Measurements from ENCODE around the gene MAN1B1. TPM values are rescaled to one million over a fixed set of nuclear protein-coding genes. Genes with fewer than 3 reads are reported as not detected.

Gene MAN1B1
- total and polyA plus RNA-seq, 2 of the 8 experiments (the other 6 are each of a cell fraction or from before 2014, with no cell fraction given): 33.7 to 36.3 TPM

- H3K4me2 ChIP-seq (ENCODE audit: insufficient read depth in 1 of 2, low read depth in 2 of 2, low read length in 2 of 2): peak overlapping the region; percentile 70 to 97
- FAIRE-seq: no peak
- no peak overlapping the region for H2BK15ac ChIP-seq (ENCODE audit: low read length)
- no peaks in the 10 kb centered on the region for H3K36me3 ChIP-seq (ENCODE audit: control insufficient read depth in 2 of 4, insufficient read depth in 4 of 4, low read length in 3 of 4)
- no peak overlapping the region for H4K91ac ChIP-seq (replicated peaks; ENCODE audit: insufficient read length, low read length)
- H3K27me3 ChIP-seq (replicated peaks in 1 of 4; ENCODE audit: control insufficient read depth in 3 of 4, extremely low read depth in 1 of 4, insufficient read depth in 3 of 4, low read length in 3 of 4): peaks cover 0 to 6% (median 4%) of the 10 kb centered on the region in 4 experiments; a peak in 4 of 7 replicates
- peaks cover 0 to 7% of the 10 kb centered on the region in 2 experiments; a peak in 1 of 4 replicates for H3K79me2 ChIP-seq (ENCODE audit: control insufficient read depth in 1 of 2, insufficient read depth in 2 of 2, low read length in 2 of 2)
- peak overlapping the region; percentile 60; the same call in 1 of the 2 replicates for H2AFZ ChIP-seq (ENCODE audit: low read length)
- H3K23ac ChIP-seq (ENCODE audit: insufficient read length): no peak overlapping the region
- H3K14ac ChIP-seq (ENCODE audit: insufficient read length): no peak overlapping the region
- ChIA-PET CTCF (ENCODE audit: partially characterized antibody) (interaction anchor here (0.7 to 2.6 kb wide), 18 partner anchors 9 to 182 kb away, joined by 3 to 13 read pairs (median 3); partner anchors contain the start of genes GRIN1 and TMEM210), POLR2A (ENCODE audit: partially characterized antibody) (interaction anchor here (0.7 to 2.4 kb wide), 20 partner anchors 8 to 136 kb away, joined by 3 to 14 read pairs (median 4); partner anchors contain the start of genes GRIN1, LRRC26, SSNA1 and TPRN)
- H4K20me1 ChIP-seq (replicated peaks in 1 of 2; ENCODE audit: control insufficient read depth in 1 of 2, insufficient read depth in 2 of 2, low read length in 2 of 2): no peaks in the 10 kb centered on the region
- peaks cover 7% of the 10 kb centered on the region; the same call in 1 of the 2 replicates for H3K23me2 ChIP-seq (ENCODE audit: low read depth, low read length)
- H3K56ac ChIP-seq (replicated peaks; ENCODE audit: insufficient read length, low read depth, low read length): peak overlapping the region; percentile 80
- H2AK5ac ChIP-seq (ENCODE audit: low read depth, low read length): no peak overlapping the region
- DNase-seq (ENCODE audit: low read depth in 1 of 2, low spot score in 2 of 2): peak; percentile 58 to 90
- peak overlapping the region; percentile 62 for H3K18ac ChIP-seq (ENCODE audit: extremely low read depth, low read length)
- H3K4me1 ChIP-seq (replicated peaks in 1 of 4; ENCODE audit: control insufficient read depth in 3 of 4, insufficient read depth in 4 of 4, low read length in 3 of 4): peaks cover 0 to 11% (median 5%) of the 10 kb centered on the region in 4 experiments; a peak in 4 of 7 replicates
- no peak overlapping the region for H3K4ac ChIP-seq (replicated peaks; ENCODE audit: insufficient read length, low read depth, low read length)
- no peak overlapping the region; the same call in 1 of the 2 replicates for H3K27ac ChIP-seq (ENCODE audit: low read depth, low read length)
- no peaks in the 10 kb centered on the region for H3K9me3 ChIP-seq (ENCODE audit: insufficient read depth in 2 of 2, low read depth in 1 of 2, low read length in 1 of 2)
- no peak overlapping the region for H2BK12ac ChIP-seq (ENCODE audit: low read depth, low read length)
- WGBS, 2 experiments (ENCODE audit: extremely low coverage in 1 of 2, insufficient coverage in 1 of 2, insufficient read length in 1 of 2, insufficient replicate concordance in 2 of 2, low coverage in 1 of 2, low lambda C conversion rate in 2 of 2, missing lambda C conversion rate in 1 of 2): 1% methylated on average over 74 of the region's 86 CpGs; no CpG with 5 or more reads in 1 of the 2 experiments
- H2BK120ac ChIP-seq (replicated peaks; ENCODE audit: low read depth, low read length): no peak overlapping the region
- peak overlapping the region; percentile 91 for H4K8ac ChIP-seq (ENCODE audit: extremely low read depth, insufficient read depth, low read length)
- no peak overlapping the region for H2BK5ac ChIP-seq (ENCODE audit: low read depth, low read length)
- H3K4me3 ChIP-seq (ENCODE audit: extremely low read depth in 1 of 4, insufficient read depth in 2 of 4, low read depth in 3 of 4, low read length in 4 of 4): peak overlapping the region; percentile 70 to 83 (median 77)
- H3K9ac ChIP-seq (replicated peaks in 1 of 4; ENCODE audit: extremely low read depth in 1 of 4, low read depth in 3 of 4, low read length in 3 of 4): peak overlapping the region; percentile 56 to 72 (median 68); a peak in 6 of 7 replicates
- peaks cover 2% of the 10 kb centered on the region; the same call in 1 of the 2 replicates for H3K79me1 ChIP-seq (ENCODE audit: low read depth, low read length)
- H4K5ac ChIP-seq (ENCODE audit: insufficient read length, low read depth, low read length): peak overlapping the region; percentile 79
- no peak overlapping the region for H2BK20ac ChIP-seq (ENCODE audit: low read length)
- peak; percentile 68 for TF ChIP-seq NRF1 (IDR thresholded peaks at IDR 0.05; ENCODE audit: low read depth, low read length)
- TF ChIP-seq CHD2 (IDR thresholded peaks at IDR 0.05; ENCODE audit: low read length): no peak
- no peak for TF ChIP-seq RXRA (IDR thresholded peaks at IDR 0.05; ENCODE audit: insufficient read depth, low read depth, low read length)
- peak; percentile 93 for TF ChIP-seq TAF1 (IDR thresholded peaks at IDR 0.05; ENCODE audit: low read depth, low read length)
- TF ChIP-seq TBP (IDR thresholded peaks at IDR 0.05; ENCODE audit: low read depth, low read length): peak; percentile 67; the same call in 1 of the 2 replicates
- TF ChIP-seq FOSL1 (IDR thresholded peaks at IDR 0.05; ENCODE audit: insufficient read depth, low read depth, low read length): no peak
- no peak for TF ChIP-seq NANOG (IDR thresholded peaks at IDR 0.05; ENCODE audit: insufficient read depth, low read depth, low read length, poor library complexity, severe bottlenecking)
- no peak for TF ChIP-seq BRCA1 (IDR thresholded peaks at IDR 0.05; ENCODE audit: low read depth, low read length)
- no peak for TF ChIP-seq JUN (IDR thresholded peaks at IDR 0.05; ENCODE audit: low read depth, low read length)
- TF ChIP-seq SIRT6 (IDR thresholded peaks at IDR 0.05; ENCODE audit: low read length): no peak
- TF ChIP-seq HDAC2 (IDR thresholded peaks at IDR 0.05; ENCODE audit: borderline replicate concordance in 1 of 2, low read depth in 2 of 2, low read length in 2 of 2): peak in 1 of 2 experiments; percentile 87; a peak in 2 of 4 replicates
- peak; percentile 64 for TF ChIP-seq ASH2L (IDR thresholded peaks at IDR 0.05; ENCODE audit: low read length)
Observed at GRCh38 chr9:137129456-137130175, 42.8 kb downstream of the MAN1B1 start.
